K562 (cell line): ENCODE measurements around the gene SLC10A1. TPM values are rescaled to one million over a fixed set of nuclear protein-coding genes. Genes with fewer than 3 reads are reported as not detected.

Experiments
- ATF1 ChIP-seq, 2 experiments: fragments of 450-650 bp in 1 of 2; IDR thresholded peaks; 2 replicates each; pipeline ENCODE4 v1.6.1; 2016; ENCODE audit warnings: missing compliant biosample characterization in 1 of 2, missing genetic modification characterization in 1 of 2
- ATF7 ChIP-seq: fragments of 450-650 bp; IDR thresholded peaks from 2 replicates; pipeline ENCODE4 v1.7.1; 2014; ENCODE audit warnings: mild to moderate bottlenecking, moderate library complexity
- BRD9 ChIP-seq: fragments of 450-650 bp; IDR thresholded peaks from 2 replicates; pipeline ENCODE4 v1.6.1; 2018; ENCODE audit warnings: low read depth; ENCODE audit not compliant: partially characterized antibody
- BRF1 ChIP-seq: IDR thresholded peaks from 3 replicates; pipeline ENCODE4 v1.6.1; 2011; ENCODE audit warnings: borderline replicate concordance, mild to moderate bottlenecking; ENCODE audit not compliant: insufficient read length; ENCODE audit errors: extremely low read depth
- CBX3 ChIP-seq, 2 experiments: IDR thresholded peaks; 1 replicate in 1 of 2; 2 replicates in 1 of 2; pipeline ENCODE4 v1.6.1; 2012; ENCODE audit warnings: inconsistent platforms in 2 of 2, low read length in 2 of 2, borderline replicate concordance in 1 of 2, control low read depth in 1 of 2
- CXXC5 ChIP-seq: fragments of 250-450 bp; sonication (Bioruptor Pico); IDR thresholded peaks from 2 replicates; pipeline ENCODE4 v1.8.0; 2022; ENCODE audit warnings: inconsistent platforms, mild to moderate bottlenecking, moderate library complexity
- ERF ChIP-seq: fragments of 450-650 bp; formaldehyde crosslinking; IDR thresholded peaks from 2 replicates; pipeline ENCODE4 v1.4.0; 2020; ENCODE audit warnings: mild to moderate bottlenecking, mixed read lengths
- LARP7 ChIP-seq: fragments of 450-650 bp; IDR thresholded peaks from 2 replicates; pipeline ENCODE4 v1.6.1; 2016
- MBD2 ChIP-seq: sonication (generic); IDR thresholded peaks from 2 replicates; pipeline ENCODE4 v1.6.1; 2016; ENCODE audit warnings: low read depth, borderline replicate concordance
- NFIC ChIP-seq: fragments of 450-650 bp; IDR thresholded peaks from 2 replicates; pipeline ENCODE4 v1.6.1; 2017; ENCODE audit warnings: mild to moderate bottlenecking, inconsistent platforms
- PHF20 ChIP-seq: fragments of 450-650 bp; IDR thresholded peaks from 2 replicates; pipeline ENCODE4 v1.6.1; 2018; ENCODE audit not compliant: partially characterized antibody
- PRDM10 ChIP-seq: fragments of 450-650 bp; IDR thresholded peaks from 2 replicates; pipeline ENCODE4 v1.6.1; 2018; ENCODE audit not compliant: partially characterized antibody
- SMARCA5 ChIP-seq: fragments of 450-650 bp; IDR thresholded peaks from 2 replicates; pipeline ENCODE4 v1.6.1; 2016
- TBP ChIP-seq: optimal IDR thresholded peaks from 2 replicates; pipeline ENCODE3; 2011; ENCODE audit warnings: low read depth, low read length, improper control_type of control experiment
- ZBTB11 ChIP-seq, 3 experiments: fragments of 200-800 bp in 1 of 3; fragments of 250-450 bp in 1 of 3; fragments of 450-650 bp in 1 of 3; sonication (Bioruptor Pico) in 1 of 3; sonication (Bioruptor generic) in 1 of 3; formaldehyde crosslinking in 1 of 3; IDR thresholded peaks; 2 replicates each; pipeline versions ENCODE4 v1.6.1 to v1.8.0; 2016 to 2022; ENCODE audit warnings: mild to moderate bottlenecking in 2 of 3, missing genetic modification characterization in 2 of 3, missing compliant biosample characterization in 1 of 3, moderate library complexity in 1 of 3
- ZNF165 ChIP-seq: fragments of 250-450 bp; sonication (Bioruptor Pico); IDR thresholded peaks from 2 replicates; pipeline ENCODE4 v1.4.0; 2020; ENCODE audit warnings: borderline replicate concordance
- polyA plus RNA-seq, 8 experiments: library from polyadenylated mRNA; depleted of rRNA in 4 of 8; stranded (reverse) in 5 of 8; unstranded in 3 of 8; fragments of >200 nt; fragmentation: Nextera tagmentation in 2 of 8; fragmentation: Illumina TruSeq in 1 of 8; extraction: Ambion mirVana in 2 of 8; extraction: Trizol in 1 of 8; gene quantifications; 2 replicates each; pipeline versions ENCODE4 v1.2.1 to v1.2.3, GENCODE V29; 2011 to 2014; ENCODE audit warnings: inconsistent platforms in 1 of 8, missing spikeins in 1 of 8
- total RNA-seq, 7 experiments: library from RNA; depleted of rRNA in 6 of 7; stranded (reverse); fragments of >200 nt in 6 of 7; fragmentation: Illumina TruSeq in 2 of 7; extraction: Trizol in 2 of 7; gene quantifications; 2 replicates each; pipeline versions ENCODE4 v1.2.1 to v1.2.3, GENCODE V29; 2011 to 2021; ENCODE audit warnings: low replicate concordance in 1 of 7
- TF ChIP-seq, protein P1 (sequence below), 2 experiments: fragments of 450-650 bp; IDR thresholded peaks; 2 replicates each; pipeline ENCODE4 v1.6.1; 2018; ENCODE audit warnings: mild to moderate bottlenecking in 2 of 2, low read depth in 1 of 2; ENCODE audit not compliant: partially characterized antibody in 2 of 2

Gene SLC10A1
- total and polyA plus RNA-seq, 9 of the 15 experiments (the other 6 are each of a cell fraction or from before 2014, with no cell fraction given) = not detected

DNA sequence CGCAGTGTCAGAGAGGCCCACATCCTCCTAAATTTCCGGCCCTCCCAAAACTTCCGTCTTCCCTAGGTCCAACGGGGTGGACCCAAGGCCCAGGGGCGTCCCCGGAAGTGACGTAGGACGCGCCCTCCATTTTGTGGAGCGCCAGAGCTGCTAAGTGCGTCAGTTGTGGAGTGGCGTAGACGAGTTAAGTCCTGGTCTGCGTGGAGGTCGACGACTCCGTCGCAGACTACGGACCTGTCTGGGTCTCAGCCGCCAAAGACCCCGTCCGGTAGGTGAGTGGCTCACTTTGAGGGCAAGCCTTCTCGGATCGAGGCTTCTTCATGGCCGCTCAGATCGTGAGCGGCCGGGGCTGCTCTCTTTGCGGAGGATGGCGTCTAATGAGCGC, 30.1 kb downstream of the SLC10A1 start, which contains the start of gene SRSF5 (continued):
- peak in 1 of 3 experiments; percentile 89; a peak in 2 of 6 replicates for TF ChIP-seq ZBTB11 (CRISPR knock-in tag; IDR thresholded peaks at IDR 0.05)
- TF ChIP-seq PHF20 = peak; percentile 35
- TF ChIP-seq MBD2 = peak; percentile 77
- peak; percentile 86 for TF ChIP-seq ATF7
- TF ChIP-seq ERF (CRISPR knock-in tag) = 0 out of 2 replicates have a peak, but pooled peaks have one; percentile 28
- TF ChIP-seq ATF1 (CRISPR knock-in tag; IDR thresholded peaks at IDR 0.05) = 0 out of 2 replicates have a peak, but pooled peaks have one; percentile 28
- TF ChIP-seq ATF1 (tag; IDR thresholded peaks at IDR 0.05) = peak; percentile 96
- peak; percentile 40 for TF ChIP-seq NFIC
- TF ChIP-seq ZNF165 (CRISPR knock-in tag) = no peak
- 0 out of 3 replicates have a peak, but pooled peaks of 1 of the 2 experiments have one; percentile 47 for TF ChIP-seq CBX3 (IDR thresholded peaks at IDR 0.05; ENCODE audit: borderline replicate concordance in 1 of 2, low read length in 2 of 2)
- peak; percentile 60 for TF ChIP-seq BRD9
- no peak for TF ChIP-seq LARP7
- TF ChIP-seq, protein P1, sequence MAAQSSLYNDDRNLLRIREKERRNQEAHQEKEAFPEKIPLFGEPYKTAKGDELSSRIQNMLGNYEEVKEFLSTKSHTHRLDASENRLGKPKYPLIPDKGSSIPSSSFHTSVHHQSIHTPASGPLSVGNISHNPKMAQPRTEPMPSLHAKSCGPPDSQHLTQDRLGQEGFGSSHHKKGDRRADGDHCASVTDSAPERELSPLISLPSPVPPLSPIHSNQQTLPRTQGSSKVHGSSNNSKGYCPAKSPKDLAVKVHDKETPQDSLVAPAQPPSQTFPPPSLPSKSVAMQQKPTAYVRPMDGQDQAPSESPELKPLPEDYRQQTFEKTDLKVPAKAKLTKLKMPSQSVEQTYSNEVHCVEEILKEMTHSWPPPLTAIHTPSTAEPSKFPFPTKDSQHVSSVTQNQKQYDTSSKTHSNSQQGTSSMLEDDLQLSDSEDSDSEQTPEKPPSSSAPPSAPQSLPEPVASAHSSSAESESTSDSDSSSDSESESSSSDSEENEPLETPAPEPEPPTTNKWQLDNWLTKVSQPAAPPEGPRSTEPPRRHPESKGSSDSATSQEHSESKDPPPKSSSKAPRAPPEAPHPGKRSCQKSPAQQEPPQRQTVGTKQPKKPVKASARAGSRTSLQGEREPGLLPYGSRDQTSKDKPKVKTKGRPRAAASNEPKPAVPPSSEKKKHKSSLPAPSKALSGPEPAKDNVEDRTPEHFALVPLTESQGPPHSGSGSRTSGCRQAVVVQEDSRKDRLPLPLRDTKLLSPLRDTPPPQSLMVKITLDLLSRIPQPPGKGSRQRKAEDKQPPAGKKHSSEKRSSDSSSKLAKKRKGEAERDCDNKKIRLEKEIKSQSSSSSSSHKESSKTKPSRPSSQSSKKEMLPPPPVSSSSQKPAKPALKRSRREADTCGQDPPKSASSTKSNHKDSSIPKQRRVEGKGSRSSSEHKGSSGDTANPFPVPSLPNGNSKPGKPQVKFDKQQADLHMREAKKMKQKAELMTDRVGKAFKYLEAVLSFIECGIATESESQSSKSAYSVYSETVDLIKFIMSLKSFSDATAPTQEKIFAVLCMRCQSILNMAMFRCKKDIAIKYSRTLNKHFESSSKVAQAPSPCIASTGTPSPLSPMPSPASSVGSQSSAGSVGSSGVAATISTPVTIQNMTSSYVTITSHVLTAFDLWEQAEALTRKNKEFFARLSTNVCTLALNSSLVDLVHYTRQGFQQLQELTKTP (IDR thresholded peaks at IDR 0.05; ENCODE audit: low read depth in 1 of 2, partially characterized antibody in 2 of 2) = peak in 1 of 2 experiments; percentile 40
- no peak for TF ChIP-seq TBP
- peak; percentile 46 for TF ChIP-seq CXXC5 (CRISPR knock-in tag)
- TF ChIP-seq BRF1 = no peak
- no peak for TF ChIP-seq SMARCA5
- peak; percentile 85 for TF ChIP-seq PRDM10
